Neural cell (in vitro differentiated cells): ENCODE data around the gene TMEM212.

Experiments used
- POLR2AphosphoS5 ChIP-seq: IDR thresholded peaks from 2 replicates; pipeline ENCODE4 v1.6.1; 2012
- TF ChIP-seq, protein P1 (sequence below): fragments of 450-650 bp; IDR thresholded peaks from 2 replicates; pipeline ENCODE4 v1.5.1; 2014; ENCODE audit warnings: antibody characterized with exemption, mild to moderate bottlenecking, moderate library complexity; ENCODE audit not compliant: poor library complexity, severe bottlenecking

DNA sequence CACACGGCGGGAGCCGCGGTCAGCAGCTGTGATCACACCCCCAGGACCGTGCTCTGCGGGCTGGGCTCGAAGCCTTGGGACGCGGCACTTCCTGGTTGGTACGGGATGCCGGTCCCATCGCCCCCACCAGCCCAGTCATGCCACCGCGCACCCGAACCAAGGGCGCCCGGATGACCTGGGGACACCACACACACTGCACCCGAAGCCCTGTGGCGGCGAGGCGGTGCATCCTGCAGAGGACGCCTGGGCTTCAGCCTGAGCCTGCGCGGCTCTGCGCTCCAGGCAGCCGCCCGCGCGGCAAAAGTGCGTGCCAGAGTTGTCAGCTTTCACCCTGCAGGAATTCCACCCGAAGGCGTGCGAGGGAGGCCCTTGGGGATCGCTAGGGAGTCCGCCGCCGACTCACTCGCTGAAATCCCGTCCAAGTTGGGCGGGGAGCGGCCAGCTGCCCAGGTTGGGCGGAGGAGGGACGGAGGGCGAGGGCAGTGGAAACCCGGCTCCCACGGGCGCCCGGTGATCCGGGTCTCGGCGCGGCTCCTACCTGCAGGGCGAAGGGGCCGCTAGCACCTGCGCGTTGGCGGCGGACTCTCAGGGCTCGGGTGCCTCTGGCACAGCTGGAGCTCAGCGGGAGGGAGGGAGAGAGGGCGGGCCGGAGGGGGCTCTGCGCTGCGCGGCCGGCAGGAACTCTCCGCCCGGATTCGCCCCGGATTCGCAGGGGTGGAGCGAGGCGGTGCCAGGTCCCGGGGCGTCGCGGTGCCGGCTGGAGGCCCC lies 33.1 kb upstream of the TMEM212 start, which contains the start of gene PLD1:
- peak; percentile 46 for TF ChIP-seq POLR2AphosphoS5
- TF ChIP-seq, protein P1, sequence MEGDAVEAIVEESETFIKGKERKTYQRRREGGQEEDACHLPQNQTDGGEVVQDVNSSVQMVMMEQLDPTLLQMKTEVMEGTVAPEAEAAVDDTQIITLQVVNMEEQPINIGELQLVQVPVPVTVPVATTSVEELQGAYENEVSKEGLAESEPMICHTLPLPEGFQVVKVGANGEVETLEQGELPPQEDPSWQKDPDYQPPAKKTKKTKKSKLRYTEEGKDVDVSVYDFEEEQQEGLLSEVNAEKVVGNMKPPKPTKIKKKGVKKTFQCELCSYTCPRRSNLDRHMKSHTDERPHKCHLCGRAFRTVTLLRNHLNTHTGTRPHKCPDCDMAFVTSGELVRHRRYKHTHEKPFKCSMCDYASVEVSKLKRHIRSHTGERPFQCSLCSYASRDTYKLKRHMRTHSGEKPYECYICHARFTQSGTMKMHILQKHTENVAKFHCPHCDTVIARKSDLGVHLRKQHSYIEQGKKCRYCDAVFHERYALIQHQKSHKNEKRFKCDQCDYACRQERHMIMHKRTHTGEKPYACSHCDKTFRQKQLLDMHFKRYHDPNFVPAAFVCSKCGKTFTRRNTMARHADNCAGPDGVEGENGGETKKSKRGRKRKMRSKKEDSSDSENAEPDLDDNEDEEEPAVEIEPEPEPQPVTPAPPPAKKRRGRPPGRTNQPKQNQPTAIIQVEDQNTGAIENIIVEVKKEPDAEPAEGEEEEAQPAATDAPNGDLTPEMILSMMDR: no peak
